ENCODE data around the gene ARPC2. TPM values are rescaled to one million over a fixed set of nuclear protein-coding genes. Genes with fewer than 3 reads are reported as not detected.

The ARPC2 gene
- total and polyA plus RNA-seq, 10 of the 15 experiments (the other 5 are each of a cell fraction or from before 2014, with no cell fraction given) = 440 to 980 (median 709) TPM

- TF ChIP-seq MYC (IDR thresholded peaks at IDR 0.05; ENCODE audit: insufficient read depth, insufficient read length, insufficient replicate concordance, low read length, severe bottlenecking) = no peak
- no peak for TF ChIP-seq SUPT20H (IDR thresholded peaks at IDR 0.05; ENCODE audit: borderline replicate concordance, control insufficient read depth, low read depth, low read length)
- no peak for TF ChIP-seq GABPA (IDR thresholded peaks at IDR 0.05; ENCODE audit: low read depth)
- peak; percentile 41; the same call in 1 of the 2 replicates for TF ChIP-seq DPF2 (IDR thresholded peaks at IDR 0.05)
- no peak for TF ChIP-seq ZNF217 (IDR thresholded peaks at IDR 0.05)
- TF ChIP-seq NR2C2 (IDR thresholded peaks at IDR 0.05; ENCODE audit: borderline replicate concordance, control insufficient read depth, insufficient read length, low read depth) = no peak
- TF ChIP-seq TCF12 (IDR thresholded peaks at IDR 0.05; ENCODE audit: low read depth, low read length) = no peak
- no peak for TF ChIP-seq IRF5 (IDR thresholded peaks at IDR 0.05; ENCODE audit: borderline replicate concordance)
- TF ChIP-seq CHD1 (IDR thresholded peaks at IDR 0.05; ENCODE audit: low read depth, low read length) = no peak
- TF ChIP-seq PBX3 (IDR thresholded peaks at IDR 0.05; ENCODE audit: insufficient replicate concordance, low read depth, low read length) = peak; percentile 91
- peak; percentile 90 for TF ChIP-seq RELB (IDR thresholded peaks at IDR 0.05; ENCODE audit: low read depth)
- TF ChIP-seq, protein P1, sequence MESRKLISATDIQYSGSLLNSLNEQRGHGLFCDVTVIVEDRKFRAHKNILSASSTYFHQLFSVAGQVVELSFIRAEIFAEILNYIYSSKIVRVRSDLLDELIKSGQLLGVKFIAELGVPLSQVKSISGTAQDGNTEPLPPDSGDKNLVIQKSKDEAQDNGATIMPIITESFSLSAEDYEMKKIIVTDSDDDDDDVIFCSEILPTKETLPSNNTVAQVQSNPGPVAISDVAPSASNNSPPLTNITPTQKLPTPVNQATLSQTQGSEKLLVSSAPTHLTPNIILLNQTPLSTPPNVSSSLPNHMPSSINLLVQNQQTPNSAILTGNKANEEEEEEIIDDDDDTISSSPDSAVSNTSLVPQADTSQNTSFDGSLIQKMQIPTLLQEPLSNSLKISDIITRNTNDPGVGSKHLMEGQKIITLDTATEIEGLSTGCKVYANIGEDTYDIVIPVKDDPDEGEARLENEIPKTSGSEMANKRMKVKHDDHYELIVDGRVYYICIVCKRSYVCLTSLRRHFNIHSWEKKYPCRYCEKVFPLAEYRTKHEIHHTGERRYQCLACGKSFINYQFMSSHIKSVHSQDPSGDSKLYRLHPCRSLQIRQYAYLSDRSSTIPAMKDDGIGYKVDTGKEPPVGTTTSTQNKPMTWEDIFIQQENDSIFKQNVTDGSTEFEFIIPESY (IDR thresholded peaks at IDR 0.05) = no peak
- no peak for TF ChIP-seq USF1 (IDR thresholded peaks at IDR 0.05; ENCODE audit: borderline replicate concordance, extremely low read length, insufficient read depth, low read depth, low read length)
- no peak for TF ChIP-seq ASH2L (IDR thresholded peaks at IDR 0.05; ENCODE audit: borderline replicate concordance, low read depth)
- TF ChIP-seq IKZF2 (IDR thresholded peaks at IDR 0.05) = peak; percentile 30 to 50; a peak in 2 of 4 replicates
- TF ChIP-seq NR2F1 (conservative IDR thresholded peaks at IDR 0.05) = no peak
These were observed 69.8 kb downstream of the ARPC2 start (continued) for GRCh38 chr2:218286570-218287459.

Measured in GM12878 (cell line).